Measurements from ENCODE around the gene SORCS2.

DNA sequence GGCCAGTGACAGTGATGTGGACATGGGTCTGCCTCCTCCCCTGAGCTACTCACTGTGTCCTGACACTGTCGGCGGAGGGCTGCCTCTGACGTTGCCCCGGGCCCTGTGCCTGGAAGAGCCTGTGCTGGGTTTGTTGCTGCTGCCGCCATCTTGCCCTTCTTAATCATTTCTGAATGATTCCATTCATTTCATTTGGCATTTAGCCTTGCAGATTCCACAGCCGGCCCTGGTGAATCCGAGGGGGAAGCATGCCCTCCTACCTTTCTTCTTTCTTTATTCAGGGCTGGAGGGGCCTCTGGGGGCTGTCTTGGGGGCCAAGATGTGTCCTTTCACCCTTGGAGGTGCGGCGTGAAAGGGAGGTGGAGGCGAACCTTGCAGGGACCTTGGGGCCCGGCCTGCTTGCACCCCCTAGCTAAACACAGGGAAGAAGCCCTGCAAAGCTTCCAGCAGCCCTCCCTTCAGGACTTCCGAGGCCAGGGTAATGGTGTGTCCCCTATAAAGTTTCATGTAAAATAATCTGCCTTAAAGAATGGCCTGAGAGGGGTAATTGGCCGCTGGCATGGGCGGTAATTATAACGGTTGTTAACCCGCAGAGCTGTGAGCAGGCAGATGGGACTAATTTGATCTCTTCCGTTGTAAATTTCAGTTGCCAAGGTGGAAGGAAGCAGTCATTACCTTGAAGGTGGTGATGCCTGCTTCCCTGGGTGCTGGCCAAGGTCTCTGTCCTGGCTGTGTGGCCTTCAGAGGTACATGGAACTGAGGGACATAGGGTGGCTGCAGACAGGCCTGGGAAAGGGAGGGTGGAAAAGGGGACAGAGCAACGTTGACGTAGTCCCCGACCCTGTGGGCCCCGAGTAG is 150.1 kb downstream of the SORCS2 start:
- TF ChIP-seq, protein P1, sequence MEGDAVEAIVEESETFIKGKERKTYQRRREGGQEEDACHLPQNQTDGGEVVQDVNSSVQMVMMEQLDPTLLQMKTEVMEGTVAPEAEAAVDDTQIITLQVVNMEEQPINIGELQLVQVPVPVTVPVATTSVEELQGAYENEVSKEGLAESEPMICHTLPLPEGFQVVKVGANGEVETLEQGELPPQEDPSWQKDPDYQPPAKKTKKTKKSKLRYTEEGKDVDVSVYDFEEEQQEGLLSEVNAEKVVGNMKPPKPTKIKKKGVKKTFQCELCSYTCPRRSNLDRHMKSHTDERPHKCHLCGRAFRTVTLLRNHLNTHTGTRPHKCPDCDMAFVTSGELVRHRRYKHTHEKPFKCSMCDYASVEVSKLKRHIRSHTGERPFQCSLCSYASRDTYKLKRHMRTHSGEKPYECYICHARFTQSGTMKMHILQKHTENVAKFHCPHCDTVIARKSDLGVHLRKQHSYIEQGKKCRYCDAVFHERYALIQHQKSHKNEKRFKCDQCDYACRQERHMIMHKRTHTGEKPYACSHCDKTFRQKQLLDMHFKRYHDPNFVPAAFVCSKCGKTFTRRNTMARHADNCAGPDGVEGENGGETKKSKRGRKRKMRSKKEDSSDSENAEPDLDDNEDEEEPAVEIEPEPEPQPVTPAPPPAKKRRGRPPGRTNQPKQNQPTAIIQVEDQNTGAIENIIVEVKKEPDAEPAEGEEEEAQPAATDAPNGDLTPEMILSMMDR (IDR thresholded peaks at IDR 0.05; ENCODE audit: low read length): no peak
- no peak for TF ChIP-seq EZH2 (IDR thresholded peaks at IDR 0.05; ENCODE audit: borderline replicate concordance, low read length)

All from OCI-LY1 (cell line).